CD14-positive monocyte (primary cell): ENCODE measurements around the gene CDH23. TPM values are rescaled to one million over a fixed set of nuclear protein-coding genes. Genes with fewer than 3 reads are reported as not detected.

ENCODE experiments used
- DNase-seq, 3 donors: peaks; one replicate each; pipeline ENCODE4 v3.0.0-alpha.2; 2011 to 2022
- H2AFZ ChIP-seq: 2 replicates; pipeline ENCODE4 v1.6.0; 2012; ENCODE audit warnings: mild to moderate bottlenecking, low read depth, low read length, inconsistent platforms; ENCODE audit not compliant: insufficient read depth, poor library complexity, severe bottlenecking
- H3K27ac ChIP-seq, 2 donors: 1 replicate in 1 of 2; 2 replicates in 1 of 2; pipeline ENCODE4 v1.5.1; 2012 to 2013; ENCODE audit warnings: low read length in 2 of 2, control low read depth in 1 of 2, inconsistent platforms in 1 of 2, low read depth in 1 of 2, mild to moderate bottlenecking in 1 of 2
- H3K27me3 ChIP-seq, 2 donors: one replicate each; pipeline versions ENCODE4 v1.6.0 to v1.6.1; 2011 to 2013; ENCODE audit warnings: low read length in 2 of 2; ENCODE audit not compliant: control insufficient read depth in 2 of 2, insufficient read depth in 2 of 2
- H3K36me3 ChIP-seq, 2 donors: replicated peaks in 1 of 2; 1 replicate in 1 of 2; 2 replicates in 1 of 2; pipeline versions ENCODE4 v1.5.1 to v1.6.1; 2012 to 2013; ENCODE audit warnings: low read length in 2 of 2, control low read depth in 1 of 2, inconsistent platforms in 1 of 2, mild to moderate bottlenecking in 1 of 2; ENCODE audit not compliant: insufficient read depth in 2 of 2, control insufficient read depth in 1 of 2
- H3K4me1 ChIP-seq, 2 donors: 1 replicate in 1 of 2; 2 replicates in 1 of 2; pipeline versions ENCODE4 v1.5.1 to v1.6.1; 2012 to 2013; ENCODE audit warnings: low read length in 2 of 2, control low read depth in 1 of 2, inconsistent platforms in 1 of 2, mild to moderate bottlenecking in 1 of 2, moderate library complexity in 1 of 2; ENCODE audit not compliant: insufficient read depth in 2 of 2, control insufficient read depth in 1 of 2
- H3K4me2 ChIP-seq: replicated peaks from 2 replicates; pipeline ENCODE3; 2012; ENCODE audit warnings: low read length, moderate library complexity, mild to moderate bottlenecking; ENCODE audit not compliant: poor library complexity, severe bottlenecking; ENCODE audit errors: extremely low read depth
- H3K4me3 ChIP-seq, 3 experiments: fragments of 200-600 bp in 1 of 3; sonication (generic) in 1 of 3; replicated peaks in 1 of 3; 1 replicate in 2 of 3; 2 replicates in 1 of 3; pipeline ENCODE4 v1.5.1; 2011 to 2013; ENCODE audit warnings: low read length in 3 of 3, mild to moderate bottlenecking in 3 of 3, control low read depth in 2 of 3, low read depth in 2 of 3, inconsistent platforms in 1 of 3, moderate library complexity in 1 of 3
- H3K79me2 ChIP-seq: 2 replicates; pipeline ENCODE4 v1.6.0; 2012; ENCODE audit warnings: mild to moderate bottlenecking, control low read depth, inconsistent platforms, low read length, moderate library complexity; ENCODE audit not compliant: insufficient read depth
- H3K9ac ChIP-seq: 2 replicates; pipeline ENCODE4 v1.6.0; 2017; ENCODE audit warnings: low read length, mild to moderate bottlenecking; ENCODE audit not compliant: insufficient read depth, poor library complexity, severe bottlenecking
- H3K9me3 ChIP-seq, 2 donors: replicated peaks in 1 of 2; 1 replicate in 1 of 2; 2 replicates in 1 of 2; pipeline versions ENCODE4 v1.5.1 to v1.6.1; 2012 to 2013; ENCODE audit warnings: low read length in 2 of 2, control low read depth in 1 of 2; ENCODE audit not compliant: control insufficient read depth in 1 of 2, insufficient read depth in 1 of 2
- H4K20me1 ChIP-seq: 2 replicates; pipeline ENCODE4 v1.6.0; 2012; ENCODE audit warnings: mild to moderate bottlenecking, low read length, control low read depth, moderate library complexity; ENCODE audit not compliant: insufficient read depth
- H3K27ac Mint-ChIP-seq, 7 donors: one replicate each; pipeline ENCODE4 v1.8.0; 2020; ENCODE audit warnings: mild to moderate bottlenecking in 7 of 7, mixed read lengths in 7 of 7, moderate library complexity in 6 of 7, inconsistent platforms in 2 of 7
- H3K27me3 Mint-ChIP-seq, 3 donors: one replicate each; pipeline ENCODE4 v1.8.0; 2021 to 2022; ENCODE audit warnings: low read depth in 3 of 3, mild to moderate bottlenecking in 3 of 3, mixed read lengths in 3 of 3, moderate library complexity in 3 of 3, inconsistent platforms in 1 of 3
- H3K36me3 Mint-ChIP-seq, 2 donors: one replicate each; pipeline ENCODE4 v1.8.0; 2020; ENCODE audit warnings: mixed read lengths in 2 of 2, inconsistent platforms in 1 of 2, mild to moderate bottlenecking in 1 of 2
- H3K4me1 Mint-ChIP-seq: one replicate; pipeline ENCODE4 v1.8.0; 2020; ENCODE audit warnings: mild to moderate bottlenecking, mixed read lengths
- H3K4me3 Mint-ChIP-seq, 2 donors: one replicate each; pipeline ENCODE4 v1.8.0; 2020; ENCODE audit warnings: mild to moderate bottlenecking in 2 of 2, mixed read lengths in 2 of 2, moderate library complexity in 1 of 2
- H3K9me3 Mint-ChIP-seq, 7 donors: one replicate each; pipeline ENCODE4 v1.8.0; 2020 to 2022; ENCODE audit warnings: mixed read lengths in 7 of 7, mild to moderate bottlenecking in 6 of 7, moderate library complexity in 6 of 7, inconsistent platforms in 2 of 7
- CTCF ChIP-seq: fragments of 200-600 bp; IDR thresholded peaks from one replicate; pipeline ENCODE4 v1.8.0; 2022; ENCODE audit warnings: antibody characterized with exemption, mild to moderate bottlenecking
- WGBS: methylation state at CpG from one replicate; pipeline ENCODE4 v1.1.5; 2013; ENCODE audit warnings: missing lambda C conversion rate; ENCODE audit not compliant: insufficient coverage; 5-methylcytosine and 5-hydroxymethylcytosine counted together
- intact Hi-C, 2 donors: fragments of 100-400 bp; cut with micrococcal nuclease; formaldehyde crosslinking; loops; one replicate each; pipeline versions ENCODE4 v1.15.0 to v1.15.1; 2023
- polyA plus RNA-seq, 3 donors: library from polyadenylated mRNA; depleted of rRNA in 1 of 3; unstranded in 2 of 3; stranded (reverse) in 1 of 3; fragments of 300-500 nt in 2 of 3; fragments of >200 nt in 1 of 3; fragmentation: Illumina TruSeq in 2 of 3; gene quantifications; 1 replicate in 2 of 3; 2 replicates in 1 of 3; pipeline ENCODE4 v1.2.3, GENCODE V29; 2012 to 2021

The CDH23 gene
- polyA plus RNA-seq, 3 donors = 8.2 to 36.2 (median 10.5) TPM

- no peak for DNase-seq
- Mint-ChIP-seq H3K4me1 (no peaks in the 10 kb centered on the region), H3K36me3 (no peaks in the 10 kb centered on the region), H3K27me3 (peaks cover 1 to 9% (median 3%) of the 10 kb centered on the region in 3 donors), H3K9me3 (no peaks in the 10 kb centered on the region), H3K27ac (no peak overlapping the region), H3K4me3 (no peak overlapping the region)
- H3K4me2 ChIP-seq = no peak overlapping the region
- WGBS = 88% methylated on average over 6 of the region's 7 CpGs
- no peaks in the 10 kb centered on the region for H3K27me3 ChIP-seq
- H3K4me3 ChIP-seq = no peak overlapping the region
- H3K9me3 ChIP-seq = no peaks in the 10 kb centered on the region
- intact Hi-C loops = no loop called here
- no peak overlapping the region for H2AFZ ChIP-seq
- no peaks in the 10 kb centered on the region for H3K36me3 ChIP-seq
- no peaks in the 10 kb centered on the region for H4K20me1 ChIP-seq
- no peaks in the 10 kb centered on the region for H3K4me1 ChIP-seq
- H3K9ac ChIP-seq = no peak overlapping the region
- no peak overlapping the region for H3K27ac ChIP-seq
- H3K79me2 ChIP-seq = no peaks in the 10 kb centered on the region
- no peak for TF ChIP-seq CTCF
Measured at GRCh38 chr10:71537681-71538080, 141.0 kb downstream of the CDH23 start.

DNA sequence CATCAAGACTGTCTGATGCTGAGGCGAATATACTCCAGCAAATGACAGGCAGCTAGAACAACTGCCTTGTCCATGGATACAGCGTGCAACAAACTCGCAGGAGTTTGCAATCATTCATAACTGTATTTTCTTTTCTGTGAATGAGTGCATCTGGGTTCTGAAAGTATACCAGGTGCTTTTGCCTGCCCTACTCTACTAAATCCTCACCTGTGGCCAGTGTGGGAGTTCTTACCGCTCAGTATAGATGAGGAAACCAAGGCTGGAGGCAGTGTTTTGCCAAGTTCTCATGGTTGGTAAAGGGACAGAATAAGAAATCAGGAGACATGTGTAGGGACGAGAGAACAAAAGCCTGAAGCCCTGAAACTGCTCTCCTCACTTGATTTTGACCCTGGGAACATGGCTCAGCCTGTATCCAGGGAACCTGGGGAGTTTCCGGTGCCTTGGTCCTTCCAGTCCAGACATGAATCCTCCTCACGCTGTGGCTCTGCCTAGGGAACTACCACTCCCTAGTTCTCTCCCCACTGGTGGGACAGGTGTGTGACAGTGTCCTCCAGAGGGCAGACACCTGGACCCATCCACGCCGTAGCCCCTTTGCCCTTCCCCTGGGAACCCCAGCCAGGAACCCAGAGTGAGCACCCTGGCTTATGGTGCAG is 142.0 kb downstream of the CDH23 start:
- Mint-ChIP-seq H3K4me3 (no peak overlapping the region), H3K36me3 (no peaks in the 10 kb centered on the region), H3K27ac (no peak overlapping the region), H3K9me3 (no peaks in the 10 kb centered on the region), H3K4me1 (peaks cover 3% of the 10 kb centered on the region), H3K27me3 (peaks cover 1 to 9% (median 3%) of the 10 kb centered on the region in 3 donors)
- no peak overlapping the region for H3K27ac ChIP-seq
- no peak overlapping the region for H3K4me2 ChIP-seq
- no peak for DNase-seq
- H3K27me3 ChIP-seq = no peaks in the 10 kb centered on the region
- no peaks in the 10 kb centered on the region for H3K79me2 ChIP-seq
- H4K20me1 ChIP-seq = no peaks in the 10 kb centered on the region
- 95% methylated on average over 6 of the region's 9 CpGs for WGBS
- H3K4me3 ChIP-seq = no peak overlapping the region
- no peaks in the 10 kb centered on the region for H3K9me3 ChIP-seq
- intact Hi-C loops = no loop called here
- no peak for TF ChIP-seq CTCF
- H3K4me1 ChIP-seq = peaks cover 0 to 7% of the 10 kb centered on the region in 2 donors
- H3K36me3 ChIP-seq = no peaks in the 10 kb centered on the region
- no peak overlapping the region for H3K9ac ChIP-seq
- no peak overlapping the region for H2AFZ ChIP-seq
